Stimulated activated naive CD8-positive, alpha-beta T cell treated with anti-CD3 and anti-CD28 coated beads, Interleukin-15, Interleukin-2, amounts not matched to agents 100 ng/mL and 50 ng/mL, for 24 hours (primary cell): ENCODE data around the gene RICTOR.

Source experiments
- H3K27ac Mint-ChIP-seq: one replicate; pipeline ENCODE4 v1.8.0; 2021; ENCODE audit warnings: mild to moderate bottlenecking, mixed read lengths
- H3K27me3 Mint-ChIP-seq: one replicate; pipeline ENCODE4 v1.8.0; 2021; ENCODE audit warnings: mixed read lengths
- H3K36me3 Mint-ChIP-seq: one replicate; pipeline ENCODE4 v1.8.0; 2021; ENCODE audit warnings: low read depth, mixed read lengths
- H3K4me1 Mint-ChIP-seq: one replicate; pipeline ENCODE4 v1.8.0; 2021; ENCODE audit warnings: low read depth, mixed read lengths
- H3K4me3 Mint-ChIP-seq: one replicate; pipeline ENCODE4 v1.8.0; 2021; ENCODE audit warnings: mild to moderate bottlenecking, mixed read lengths
- H3K9me3 Mint-ChIP-seq: one replicate; pipeline ENCODE4 v1.8.0; 2021; ENCODE audit warnings: mixed read lengths

RICTOR gene, protein sequence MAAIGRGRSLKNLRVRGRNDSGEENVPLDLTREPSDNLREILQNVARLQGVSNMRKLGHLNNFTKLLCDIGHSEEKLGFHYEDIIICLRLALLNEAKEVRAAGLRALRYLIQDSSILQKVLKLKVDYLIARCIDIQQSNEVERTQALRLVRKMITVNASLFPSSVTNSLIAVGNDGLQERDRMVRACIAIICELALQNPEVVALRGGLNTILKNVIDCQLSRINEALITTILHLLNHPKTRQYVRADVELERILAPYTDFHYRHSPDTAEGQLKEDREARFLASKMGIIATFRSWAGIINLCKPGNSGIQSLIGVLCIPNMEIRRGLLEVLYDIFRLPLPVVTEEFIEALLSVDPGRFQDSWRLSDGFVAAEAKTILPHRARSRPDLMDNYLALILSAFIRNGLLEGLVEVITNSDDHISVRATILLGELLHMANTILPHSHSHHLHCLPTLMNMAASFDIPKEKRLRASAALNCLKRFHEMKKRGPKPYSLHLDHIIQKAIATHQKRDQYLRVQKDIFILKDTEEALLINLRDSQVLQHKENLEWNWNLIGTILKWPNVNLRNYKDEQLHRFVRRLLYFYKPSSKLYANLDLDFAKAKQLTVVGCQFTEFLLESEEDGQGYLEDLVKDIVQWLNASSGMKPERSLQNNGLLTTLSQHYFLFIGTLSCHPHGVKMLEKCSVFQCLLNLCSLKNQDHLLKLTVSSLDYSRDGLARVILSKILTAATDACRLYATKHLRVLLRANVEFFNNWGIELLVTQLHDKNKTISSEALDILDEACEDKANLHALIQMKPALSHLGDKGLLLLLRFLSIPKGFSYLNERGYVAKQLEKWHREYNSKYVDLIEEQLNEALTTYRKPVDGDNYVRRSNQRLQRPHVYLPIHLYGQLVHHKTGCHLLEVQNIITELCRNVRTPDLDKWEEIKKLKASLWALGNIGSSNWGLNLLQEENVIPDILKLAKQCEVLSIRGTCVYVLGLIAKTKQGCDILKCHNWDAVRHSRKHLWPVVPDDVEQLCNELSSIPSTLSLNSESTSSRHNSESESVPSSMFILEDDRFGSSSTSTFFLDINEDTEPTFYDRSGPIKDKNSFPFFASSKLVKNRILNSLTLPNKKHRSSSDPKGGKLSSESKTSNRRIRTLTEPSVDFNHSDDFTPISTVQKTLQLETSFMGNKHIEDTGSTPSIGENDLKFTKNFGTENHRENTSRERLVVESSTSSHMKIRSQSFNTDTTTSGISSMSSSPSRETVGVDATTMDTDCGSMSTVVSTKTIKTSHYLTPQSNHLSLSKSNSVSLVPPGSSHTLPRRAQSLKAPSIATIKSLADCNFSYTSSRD (N-terminal part only)

DNA sequence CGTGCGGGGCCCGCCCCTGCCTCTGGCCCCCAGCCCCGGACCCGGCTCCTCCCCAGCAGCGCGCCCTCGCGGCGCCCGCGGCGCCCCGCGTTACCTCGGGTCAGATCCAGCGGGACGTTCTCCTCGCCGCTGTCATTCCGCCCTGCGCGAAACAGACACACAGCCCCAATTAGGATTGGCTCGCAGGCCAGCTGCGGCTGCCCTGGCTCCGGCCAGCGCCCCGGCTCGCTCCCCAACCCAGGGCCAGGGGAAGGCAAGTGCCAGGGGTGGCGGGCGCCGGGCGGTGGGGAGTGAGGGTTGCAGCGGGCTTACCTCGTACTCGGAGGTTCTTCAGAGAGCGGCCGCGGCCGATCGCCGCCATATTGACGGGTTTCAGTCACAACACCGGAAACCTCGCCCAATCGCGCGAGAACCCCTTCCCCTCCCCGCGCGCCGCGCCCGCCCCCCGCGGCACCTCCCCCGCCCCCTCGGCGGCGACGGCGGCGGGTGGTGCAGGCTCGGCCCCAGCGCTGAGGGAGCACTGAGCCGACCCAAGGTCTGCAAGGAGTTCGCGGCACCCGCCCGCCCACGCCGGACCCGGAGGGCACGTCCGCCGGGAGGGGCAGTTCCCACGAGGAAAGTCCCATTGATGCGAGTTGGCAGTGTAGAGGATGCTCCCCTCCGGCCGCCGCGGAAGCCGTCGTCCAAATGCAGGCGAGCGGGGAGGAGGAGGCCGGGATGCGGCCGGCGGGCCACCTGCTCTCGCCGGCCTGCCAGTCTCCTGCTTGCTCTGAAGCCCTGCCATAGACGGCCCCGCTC lies at the start of gene RICTOR:
Gene RICTOR, minus strand, starts transcription at position 383 of the 798 bp plus-strand sequence. Its CDS starts 22 bp downstream, at position 361.
- H3K36me3 Mint-ChIP-seq: peaks cover 14% of the 10 kb centered on the region
- peak within 1 kb of the TSS; percentile 94 for H3K27ac Mint-ChIP-seq
- H3K4me3 Mint-ChIP-seq: peak within 1 kb of the TSS; percentile 96
- peaks cover 29% of the 10 kb centered on the region for H3K27me3 Mint-ChIP-seq
- no peaks in the 10 kb centered on the region for H3K9me3 Mint-ChIP-seq
- peaks cover 55% of the 10 kb centered on the region for H3K4me1 Mint-ChIP-seq

DNA sequence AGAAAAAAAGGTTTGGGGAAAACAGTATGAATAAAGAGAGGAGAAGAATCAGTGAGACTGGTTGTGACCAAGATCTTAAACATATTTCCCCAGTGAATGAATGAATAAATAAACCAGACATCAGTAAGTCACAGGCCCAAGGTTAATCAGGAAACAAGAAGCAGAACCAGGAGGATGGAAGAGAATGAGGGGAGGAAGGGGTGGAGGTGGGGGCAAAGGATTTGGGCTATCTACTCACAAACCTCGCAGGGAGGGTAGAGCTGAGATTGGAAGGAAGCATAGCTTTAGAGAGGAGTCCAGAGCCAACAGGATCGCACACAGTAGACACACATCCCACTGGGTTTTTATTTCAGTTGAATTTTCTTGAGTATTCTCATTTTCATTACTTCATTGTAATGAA lies 47.7 kb upstream of the RICTOR start:
- Mint-ChIP-seq H3K27ac (peak overlapping the region; percentile 51), H3K36me3 (peaks cover 19% of the 10 kb centered on the region), H3K27me3 (no peaks in the 10 kb centered on the region), H3K4me3 (no peak overlapping the region), H3K4me1 (peaks cover 32% of the 10 kb centered on the region), H3K9me3 (no peaks in the 10 kb centered on the region)

DNA sequence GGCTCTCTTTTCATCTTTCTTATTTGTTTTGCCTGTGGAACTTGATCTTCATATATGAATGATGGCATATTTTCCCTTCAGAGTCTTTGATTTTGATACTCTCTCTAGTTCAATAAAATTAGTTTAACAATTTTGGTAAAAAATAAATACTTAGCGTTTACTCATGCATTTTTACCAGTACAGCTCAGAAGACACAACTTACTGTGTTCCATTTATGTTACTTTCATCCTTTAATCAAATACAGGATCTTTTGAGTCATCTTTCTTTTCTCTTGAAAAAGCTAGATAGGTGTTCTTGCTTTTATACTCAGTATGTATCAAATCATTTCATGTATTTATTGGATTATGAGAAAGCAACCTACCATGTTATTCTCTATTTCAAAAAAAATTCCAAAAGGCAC lies 47.1 kb upstream of the RICTOR start:
- Mint-ChIP-seq H3K36me3 (peaks cover 25% of the 10 kb centered on the region), H3K27ac (peak overlapping the region; percentile 74), H3K9me3 (no peaks in the 10 kb centered on the region), H3K27me3 (no peaks in the 10 kb centered on the region), H3K4me3 (no peak overlapping the region), H3K4me1 (peaks cover 38% of the 10 kb centered on the region)

DNA sequence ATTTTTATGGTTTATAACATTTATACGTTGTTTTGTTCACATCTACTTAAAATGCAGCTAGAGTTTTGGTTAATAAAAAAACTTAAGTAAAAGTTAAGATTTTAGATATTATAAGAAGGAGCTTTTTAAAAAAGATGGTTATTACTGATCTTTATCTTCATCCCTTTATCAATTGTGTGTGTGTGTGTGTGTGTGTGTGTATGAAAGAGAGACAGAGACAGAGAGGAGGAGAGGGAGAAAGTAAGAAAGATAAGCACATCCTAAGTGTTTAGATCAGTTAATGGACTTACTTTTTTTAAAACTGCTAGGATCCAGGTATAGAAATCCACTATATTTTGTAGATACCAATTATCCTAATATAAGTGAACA lies 45.8 kb upstream of the RICTOR start:
- peaks cover 29% of the 10 kb centered on the region for H3K36me3 Mint-ChIP-seq
- no peaks in the 10 kb centered on the region for H3K27me3 Mint-ChIP-seq
- H3K9me3 Mint-ChIP-seq: no peaks in the 10 kb centered on the region
- peaks cover 51% of the 10 kb centered on the region for H3K4me1 Mint-ChIP-seq
- H3K4me3 Mint-ChIP-seq: no peak overlapping the region
- no peak overlapping the region for H3K27ac Mint-ChIP-seq

DNA sequence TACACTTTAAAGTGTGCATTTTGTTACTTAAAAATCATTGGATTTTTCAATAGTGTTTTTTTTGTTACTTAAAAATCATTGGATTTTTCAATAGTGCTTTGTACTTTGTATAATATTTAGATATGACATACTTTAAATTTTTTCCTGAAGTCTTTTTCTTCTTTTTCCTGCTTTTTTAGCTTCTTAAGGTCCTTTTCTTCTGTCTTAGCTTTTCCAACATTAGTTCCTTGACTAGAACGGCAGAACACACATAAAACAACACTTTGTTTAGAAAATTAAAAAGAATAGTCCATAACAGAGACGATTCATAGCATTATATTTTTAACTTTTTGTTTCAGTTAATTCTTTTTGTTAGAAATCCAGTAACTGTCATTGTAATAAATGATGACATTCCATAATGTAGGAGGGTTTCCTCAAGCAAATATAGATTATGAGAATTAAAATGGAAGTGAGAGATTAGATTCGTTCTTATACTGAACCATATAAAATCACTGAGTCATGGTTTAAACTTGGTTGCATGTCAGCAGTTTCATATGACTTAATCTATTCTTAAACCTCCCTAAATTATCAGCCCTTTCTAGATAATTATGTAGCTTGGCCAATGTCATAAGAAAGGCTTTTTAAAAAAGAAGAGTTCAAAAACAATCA lies 45.3 kb upstream of the RICTOR start:
- H3K36me3 Mint-ChIP-seq: peaks cover 34% of the 10 kb centered on the region

DNA sequence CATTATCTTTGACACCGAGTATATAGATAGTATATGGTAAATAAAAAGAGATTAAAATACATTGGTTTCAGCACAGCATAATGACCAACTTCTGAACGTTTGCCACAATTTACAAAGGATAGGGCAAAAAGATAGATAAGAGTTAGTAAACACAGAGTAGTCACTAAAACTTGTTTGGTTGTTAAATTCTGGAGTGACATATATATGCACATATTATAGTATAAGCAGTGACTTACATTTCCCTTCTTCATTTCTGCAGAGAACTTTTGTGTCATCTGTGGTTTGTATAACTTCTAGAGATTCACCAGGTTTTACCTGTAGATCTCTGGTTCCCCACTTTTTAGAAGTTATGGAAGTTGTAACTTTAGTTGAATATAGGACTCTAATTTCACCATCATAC lies 44.4 kb upstream of the RICTOR start:
- peaks cover 54% of the 10 kb centered on the region for H3K4me1 Mint-ChIP-seq

More for the DNA sequence above, 45.3 kb upstream of the RICTOR start:
- peaks cover 51% of the 10 kb centered on the region for H3K4me1 Mint-ChIP-seq
- H3K9me3 Mint-ChIP-seq: no peaks in the 10 kb centered on the region
- no peak overlapping the region for H3K4me3 Mint-ChIP-seq
- no peaks in the 10 kb centered on the region for H3K27me3 Mint-ChIP-seq
- H3K27ac Mint-ChIP-seq: peak overlapping the region; percentile 67

DNA sequence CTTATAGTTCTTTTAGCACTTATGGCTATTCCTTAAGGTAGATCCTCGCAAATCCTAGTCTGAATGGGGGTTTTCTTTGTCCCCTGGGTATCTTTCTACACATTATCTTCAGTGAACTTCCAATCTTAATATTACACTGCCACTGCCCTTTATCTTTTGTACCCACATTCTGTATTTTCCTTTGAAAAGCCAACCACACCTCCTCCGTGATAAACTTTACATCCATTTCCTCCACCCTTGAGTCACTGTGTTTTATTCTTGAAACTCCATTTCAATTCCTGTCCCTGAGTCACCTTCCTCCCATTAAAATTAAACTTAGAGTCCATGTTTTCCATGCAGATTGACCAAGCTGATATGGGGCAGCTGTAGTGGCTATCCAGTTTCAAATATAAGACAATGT lies 43.2 kb upstream of the RICTOR start:
- Mint-ChIP-seq H3K4me1 (peaks cover 58% of the 10 kb centered on the region), H3K27ac (peak overlapping the region; percentile 57), H3K36me3 (peaks cover 49% of the 10 kb centered on the region), H3K9me3 (no peaks in the 10 kb centered on the region), H3K27me3 (no peaks in the 10 kb centered on the region), H3K4me3 (no peak overlapping the region)

More for the DNA sequence above, 44.4 kb upstream of the RICTOR start:
- Mint-ChIP-seq H3K36me3 (peaks cover 42% of the 10 kb centered on the region), H3K4me3 (no peak overlapping the region), H3K27ac (no peak overlapping the region), H3K27me3 (no peaks in the 10 kb centered on the region), H3K9me3 (no peaks in the 10 kb centered on the region)

DNA sequence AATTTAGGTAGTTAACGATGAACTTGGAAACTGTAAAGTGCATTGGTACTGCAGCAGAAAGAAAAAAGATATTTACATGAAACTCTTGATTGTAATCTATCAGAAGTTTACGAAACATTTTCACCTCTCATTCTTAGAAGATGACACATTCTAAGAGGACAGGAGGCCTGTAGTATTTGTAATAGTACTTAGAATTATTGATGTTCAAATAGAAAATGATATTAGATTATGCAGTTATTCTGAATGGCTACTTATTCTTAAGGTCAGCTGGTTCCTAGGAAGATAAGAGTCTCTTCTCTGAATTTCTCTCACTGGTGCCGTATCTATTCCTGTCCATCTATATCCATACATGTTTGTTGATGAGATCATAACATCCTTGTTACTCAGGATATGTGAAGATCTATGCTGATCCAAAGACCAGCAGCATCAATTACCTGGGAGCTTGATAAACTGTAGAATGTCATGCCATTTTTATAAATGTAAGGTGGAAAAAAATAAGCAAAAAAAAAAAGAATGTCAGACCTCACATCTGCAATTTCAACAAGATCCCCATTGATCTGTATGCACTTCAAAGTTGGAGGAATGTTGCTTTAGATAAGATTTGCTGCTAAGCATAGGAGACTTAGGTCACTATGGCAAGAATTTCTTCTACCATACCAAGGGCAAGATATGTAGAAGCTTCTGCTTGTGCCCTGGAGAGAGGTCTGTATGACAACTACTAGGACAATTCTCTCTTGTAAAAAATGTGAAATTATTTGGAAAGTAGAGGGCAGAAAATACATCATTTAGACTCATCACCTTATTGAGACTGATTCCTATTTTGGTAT lies 42.4 kb upstream of the RICTOR start:
- Mint-ChIP-seq H3K4me1 (peaks cover 53% of the 10 kb centered on the region), H3K27me3 (no peaks in the 10 kb centered on the region), H3K36me3 (peaks cover 49% of the 10 kb centered on the region), H3K9me3 (no peaks in the 10 kb centered on the region), H3K4me3 (no peak overlapping the region), H3K27ac (peak overlapping the region; percentile 60)

DNA sequence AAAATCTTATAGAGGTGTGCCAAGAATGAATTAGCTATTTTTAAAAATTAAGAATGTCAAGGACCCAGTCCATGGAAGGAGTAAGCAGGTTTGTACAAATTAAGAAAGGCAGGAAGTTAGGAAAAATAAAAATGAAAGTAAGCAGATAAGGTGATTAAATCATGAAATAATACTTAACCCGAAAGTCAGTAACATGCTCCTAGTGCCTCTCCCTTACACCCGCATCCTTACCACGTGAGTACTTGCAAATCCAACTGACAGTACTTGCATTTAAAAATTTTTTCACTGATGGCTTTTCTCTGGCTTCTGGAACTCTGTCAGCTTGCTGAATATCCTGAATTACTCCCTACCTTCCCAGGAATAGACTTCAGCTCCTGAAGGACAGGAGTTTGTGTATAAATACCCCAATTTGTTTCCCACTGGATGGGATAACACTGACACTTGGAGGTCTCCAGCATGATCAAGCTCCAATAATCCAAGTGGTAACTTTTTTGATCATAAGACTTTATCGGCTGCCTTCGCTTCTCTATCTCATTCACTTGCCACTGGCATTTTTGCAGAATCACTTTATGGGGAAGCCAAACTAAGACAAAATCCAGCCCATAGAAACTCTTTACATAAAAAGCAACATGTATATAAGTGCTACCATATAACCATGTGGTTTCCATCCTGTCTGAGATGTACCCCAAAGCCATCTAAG lies 41.6 kb upstream of the RICTOR start:
- Mint-ChIP-seq H3K4me1 (peaks cover 46% of the 10 kb centered on the region), H3K27ac (peak overlapping the region; percentile 57), H3K4me3 (no peak overlapping the region), H3K27me3 (no peaks in the 10 kb centered on the region), H3K36me3 (peaks cover 49% of the 10 kb centered on the region), H3K9me3 (no peaks in the 10 kb centered on the region)

DNA sequence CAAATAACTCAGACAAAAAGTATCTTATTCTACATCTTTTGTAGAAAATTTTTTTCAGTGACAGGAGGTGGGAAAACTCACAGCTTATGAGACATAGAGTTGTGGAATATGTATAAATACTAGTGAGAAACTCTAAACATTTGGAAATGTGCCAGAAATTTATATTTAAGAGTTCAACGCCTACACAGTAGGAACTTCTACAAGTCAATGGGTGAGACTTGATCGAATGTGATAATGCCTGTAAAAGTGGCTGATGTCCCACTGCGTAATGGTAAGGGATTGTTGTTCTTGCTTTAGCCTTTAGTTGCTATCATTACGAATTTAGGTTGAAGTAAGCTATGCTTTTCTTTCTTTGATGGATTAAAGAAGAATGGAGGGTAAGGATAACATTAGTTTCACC lies 40.0 kb upstream of the RICTOR start:
- Mint-ChIP-seq H3K27ac (no peak overlapping the region), H3K4me3 (no peak overlapping the region), H3K36me3 (peaks cover 49% of the 10 kb centered on the region), H3K9me3 (no peaks in the 10 kb centered on the region), H3K27me3 (no peaks in the 10 kb centered on the region), H3K4me1 (peaks cover 43% of the 10 kb centered on the region)

DNA sequence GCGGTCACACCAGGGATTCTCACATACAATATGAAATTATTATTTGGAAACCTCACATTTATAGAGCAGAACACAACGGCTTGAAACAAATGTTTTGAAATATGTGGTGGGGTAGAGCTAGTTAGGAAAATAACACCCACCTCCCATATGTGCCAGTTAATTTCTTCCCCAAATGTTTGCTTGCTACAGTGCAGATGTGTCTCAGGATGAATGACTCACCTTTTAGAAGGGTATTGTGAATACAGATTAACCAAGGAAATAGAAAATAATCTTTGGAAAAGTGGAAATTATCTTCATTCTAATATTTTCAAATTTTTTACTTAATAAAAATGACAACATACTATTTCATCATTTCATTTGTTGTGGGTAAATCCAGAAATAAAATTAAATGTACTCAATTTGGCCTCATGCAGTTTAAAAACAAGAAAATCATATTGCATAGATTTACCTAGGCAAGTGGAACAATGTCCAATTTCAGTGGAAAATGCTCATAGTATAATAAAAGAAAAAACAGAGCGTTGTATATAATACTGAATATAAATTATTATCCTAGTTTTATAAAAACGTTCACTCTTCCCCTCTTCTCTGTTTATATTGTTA lies 39.3 kb upstream of the RICTOR start:
- peaks cover 49% of the 10 kb centered on the region for H3K36me3 Mint-ChIP-seq
- H3K4me3 Mint-ChIP-seq: no peak overlapping the region
- peaks cover 41% of the 10 kb centered on the region for H3K4me1 Mint-ChIP-seq
- no peaks in the 10 kb centered on the region for H3K9me3 Mint-ChIP-seq
- H3K27ac Mint-ChIP-seq: no peak overlapping the region
- no peaks in the 10 kb centered on the region for H3K27me3 Mint-ChIP-seq

DNA sequence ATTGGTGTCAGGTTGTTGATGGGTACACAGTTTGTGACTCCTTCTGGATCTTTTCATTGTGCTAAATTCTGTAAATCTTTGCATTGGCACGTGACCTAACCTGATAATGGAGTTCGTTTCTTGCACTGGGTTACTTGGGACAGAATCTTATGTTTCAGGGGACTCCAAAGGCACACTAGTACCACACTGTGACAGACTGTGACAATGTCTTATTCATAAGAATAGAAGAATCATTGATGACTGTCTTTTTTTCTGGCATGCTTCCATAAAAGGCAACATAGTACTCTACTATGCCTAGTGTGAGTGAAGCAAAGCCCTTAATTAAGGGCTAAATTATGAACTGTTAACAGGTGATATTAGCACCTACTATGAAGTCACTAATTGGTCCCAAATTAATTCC lies 35.4 kb upstream of the RICTOR start:
- no peak overlapping the region for H3K4me3 Mint-ChIP-seq
- H3K36me3 Mint-ChIP-seq: peaks cover 22% of the 10 kb centered on the region
- H3K27ac Mint-ChIP-seq: no peak overlapping the region

More for the DNA sequence above, 35.4 kb upstream of the RICTOR start:
- H3K9me3 Mint-ChIP-seq: no peaks in the 10 kb centered on the region
- H3K4me1 Mint-ChIP-seq: peaks cover 8% of the 10 kb centered on the region
- no peaks in the 10 kb centered on the region for H3K27me3 Mint-ChIP-seq
